ENCODE measurements around the gene CNTFR. TPM values are rescaled to one million over a fixed set of nuclear protein-coding genes. Genes with fewer than 3 reads are reported as not detected.

Gene CNTFR
- polyA plus RNA-seq, 10 donors, result 24.5 to 98.6 (median 54.8) TPM

DNA sequence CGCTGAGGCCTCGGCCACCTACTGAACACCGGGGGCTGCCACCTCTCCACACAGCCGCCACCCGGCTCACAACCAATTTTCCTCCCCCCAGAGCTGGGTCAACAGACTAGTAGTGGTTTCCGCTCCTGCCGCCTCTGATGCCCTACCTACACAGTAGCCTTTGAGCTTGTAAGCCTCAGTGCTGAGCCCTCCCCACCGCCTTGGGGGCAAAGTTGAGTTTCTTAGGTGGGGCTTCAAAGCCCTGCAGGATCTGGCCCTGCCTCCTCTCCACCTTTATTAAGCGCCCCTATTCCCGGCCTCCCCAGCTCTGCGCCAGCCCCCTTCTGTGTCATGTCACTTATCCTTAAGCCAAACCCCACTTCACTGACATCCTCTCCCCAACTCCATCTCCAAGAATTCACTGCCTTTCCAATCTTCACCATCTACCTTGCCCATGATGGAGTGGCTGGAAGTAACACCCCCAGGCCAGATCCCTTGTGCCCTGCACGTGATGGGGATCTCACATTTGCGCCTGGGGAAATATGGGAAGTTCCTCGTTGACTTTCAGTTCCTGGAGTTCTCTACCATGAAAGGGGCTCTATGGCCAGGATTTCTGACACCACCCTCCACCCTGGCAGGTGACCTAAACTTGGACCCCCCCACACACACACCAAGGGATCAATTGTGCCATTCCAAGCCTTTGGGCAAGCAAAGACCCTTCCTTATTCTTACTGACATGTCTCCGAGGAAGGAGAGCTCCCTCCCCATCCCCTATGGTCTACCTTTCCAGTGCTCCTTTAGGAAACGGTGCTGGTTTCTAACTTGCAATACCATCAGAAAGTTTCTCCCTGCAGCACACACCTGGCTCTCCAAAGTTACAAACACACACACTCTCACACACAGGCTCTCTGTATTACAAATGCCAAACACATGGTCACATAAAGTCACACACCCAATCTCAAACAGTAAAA, 2.7 kb upstream of the CNTFR start:
- no peak for DNase-seq

DNA sequence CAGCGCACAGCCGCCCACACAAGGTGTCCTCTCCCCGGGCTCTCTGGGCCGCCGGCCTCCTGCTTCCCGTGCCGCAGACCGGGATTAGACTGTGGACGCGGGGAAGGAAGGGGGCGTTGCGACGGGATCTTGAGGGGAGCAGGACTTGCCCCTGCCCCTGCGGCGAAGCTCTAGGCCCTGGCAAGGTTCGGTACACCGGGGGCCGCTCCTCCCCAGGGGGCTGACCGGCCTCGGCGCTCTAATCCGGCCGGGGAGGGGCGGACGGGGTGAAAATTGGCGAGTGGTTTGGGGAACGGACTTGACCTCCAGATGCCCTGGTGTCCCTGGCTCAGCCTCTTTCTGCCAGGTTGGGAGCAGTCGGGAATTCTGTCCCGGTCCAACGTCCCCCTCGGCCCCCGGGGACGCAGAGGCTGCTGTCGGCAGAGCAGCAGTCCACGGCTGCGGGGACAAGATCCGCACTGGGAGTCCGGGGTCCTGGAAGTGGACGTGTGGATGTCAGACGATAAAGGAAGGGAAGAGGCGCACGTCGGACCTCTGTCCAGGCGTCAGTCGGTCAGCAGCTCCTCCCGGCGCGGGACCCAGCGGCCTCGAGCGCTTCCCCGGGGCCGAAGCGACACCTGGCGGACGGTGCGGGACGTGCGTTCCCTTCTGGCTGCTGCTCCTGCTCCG, 1.9 kb upstream of the CNTFR start:
- DNase-seq, result peak; percentile 74 to 95 (median 92)

DNA sequence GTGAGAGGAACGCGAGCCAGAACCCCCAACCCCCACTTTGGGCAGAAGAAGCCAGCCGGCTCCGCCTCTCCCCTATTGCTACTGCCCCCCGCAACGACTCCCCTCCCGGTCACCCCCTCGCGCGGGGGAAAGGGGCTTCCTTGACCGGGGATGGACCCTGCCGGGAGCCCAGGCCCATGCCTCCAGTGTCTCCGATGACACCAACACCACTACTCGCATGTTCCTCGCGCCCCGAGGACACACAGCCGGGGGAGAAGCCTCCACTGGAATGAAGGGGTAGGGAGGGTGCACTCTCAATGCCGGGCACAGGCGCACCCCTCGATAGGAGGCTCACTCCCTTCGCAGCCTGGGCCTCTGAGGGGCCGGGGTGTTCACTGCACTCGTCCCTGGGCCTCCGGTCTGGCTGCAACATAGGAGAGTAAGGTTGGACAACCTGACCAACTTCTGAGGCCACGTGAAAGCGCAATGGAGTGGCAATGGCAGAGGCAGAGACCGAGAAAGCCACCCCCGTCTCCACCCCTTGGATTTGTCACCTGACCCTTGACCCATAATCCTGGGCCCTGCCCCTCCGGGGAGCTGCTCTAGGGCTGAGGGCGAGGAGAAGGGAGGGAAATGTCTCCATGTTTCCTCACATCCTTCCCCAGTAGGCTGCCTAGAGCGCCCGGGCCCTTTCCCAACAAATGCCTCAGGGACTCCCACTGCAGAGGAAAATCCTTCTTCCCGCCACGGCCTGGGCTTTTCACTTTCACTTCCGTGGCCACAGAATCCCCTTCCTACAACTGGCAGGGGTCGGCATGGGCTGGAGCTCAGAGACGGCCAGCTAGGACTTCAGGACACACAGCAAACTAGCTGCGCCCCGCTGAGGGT, 1.1 kb upstream of the CNTFR start:
- peak in 1 of 3 donors; percentile 81 for DNase-seq

DNA sequence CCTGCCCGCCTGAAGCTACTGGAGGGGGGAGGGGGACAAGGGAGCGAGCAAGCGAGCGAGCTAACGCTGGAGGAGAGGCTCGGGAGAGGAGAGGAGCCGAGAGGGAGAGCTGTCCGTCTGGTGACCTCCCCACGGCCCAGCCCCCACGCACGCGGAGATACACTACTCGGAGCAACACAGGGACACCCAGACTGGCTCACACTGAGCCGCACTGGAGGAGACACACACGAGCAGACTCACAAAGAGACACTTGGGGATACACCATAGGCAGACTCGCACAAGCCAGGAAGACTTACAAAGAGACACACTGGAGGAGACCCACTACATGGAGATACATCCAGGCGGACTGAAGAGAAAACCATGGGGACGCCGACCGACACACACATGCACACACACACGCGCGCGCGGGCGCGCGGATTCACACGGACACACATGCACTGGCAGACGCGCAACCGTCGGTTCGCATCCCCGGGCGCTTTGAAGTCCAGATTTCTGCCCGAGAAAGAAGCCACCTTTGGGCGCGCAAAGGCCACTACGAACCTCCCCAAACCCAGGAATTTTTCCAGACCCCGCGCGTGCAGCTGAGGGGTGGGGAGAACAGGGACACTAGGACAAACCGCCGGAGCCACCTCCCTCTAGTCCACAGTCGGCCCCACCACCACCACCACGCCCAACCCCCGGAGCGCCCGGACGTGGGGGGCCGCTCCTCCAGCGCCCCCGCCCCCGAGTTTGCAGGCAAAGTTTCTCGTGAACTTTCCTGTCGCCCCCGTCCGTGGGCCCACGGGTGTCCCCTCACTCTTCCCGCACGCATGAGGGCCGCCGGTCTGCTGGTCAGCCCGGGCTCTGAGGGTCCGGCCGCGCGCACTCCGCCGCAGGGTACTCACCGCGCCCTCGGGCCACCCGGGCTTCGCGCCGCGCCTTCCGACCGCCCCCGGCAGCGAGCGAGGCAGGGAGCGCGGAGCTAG, 571 bp downstream of the CNTFR start:
- peak in 1 of 3 donors; percentile 76 for DNase-seq

DNA sequence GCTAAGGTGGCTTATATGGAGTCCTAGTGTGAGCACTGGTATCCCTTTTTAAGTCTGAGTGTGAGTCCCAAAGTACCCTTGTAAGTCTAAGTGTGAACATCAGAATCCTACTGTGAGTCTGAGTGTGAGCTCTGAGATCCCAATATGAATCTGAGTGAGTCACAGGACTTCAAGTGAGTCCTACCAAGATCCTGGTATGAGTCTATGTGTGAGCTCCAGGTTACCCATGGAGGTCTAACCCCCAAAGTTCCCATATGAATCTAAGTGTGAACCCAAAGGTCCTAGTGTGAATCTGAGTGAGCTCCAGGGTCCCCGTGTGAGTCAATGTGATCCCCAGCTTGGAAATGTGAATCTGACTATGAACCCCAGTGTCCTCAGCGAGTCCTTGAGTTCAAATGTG, 2.3 kb downstream of the CNTFR start:
- no peak for DNase-seq

DNA sequence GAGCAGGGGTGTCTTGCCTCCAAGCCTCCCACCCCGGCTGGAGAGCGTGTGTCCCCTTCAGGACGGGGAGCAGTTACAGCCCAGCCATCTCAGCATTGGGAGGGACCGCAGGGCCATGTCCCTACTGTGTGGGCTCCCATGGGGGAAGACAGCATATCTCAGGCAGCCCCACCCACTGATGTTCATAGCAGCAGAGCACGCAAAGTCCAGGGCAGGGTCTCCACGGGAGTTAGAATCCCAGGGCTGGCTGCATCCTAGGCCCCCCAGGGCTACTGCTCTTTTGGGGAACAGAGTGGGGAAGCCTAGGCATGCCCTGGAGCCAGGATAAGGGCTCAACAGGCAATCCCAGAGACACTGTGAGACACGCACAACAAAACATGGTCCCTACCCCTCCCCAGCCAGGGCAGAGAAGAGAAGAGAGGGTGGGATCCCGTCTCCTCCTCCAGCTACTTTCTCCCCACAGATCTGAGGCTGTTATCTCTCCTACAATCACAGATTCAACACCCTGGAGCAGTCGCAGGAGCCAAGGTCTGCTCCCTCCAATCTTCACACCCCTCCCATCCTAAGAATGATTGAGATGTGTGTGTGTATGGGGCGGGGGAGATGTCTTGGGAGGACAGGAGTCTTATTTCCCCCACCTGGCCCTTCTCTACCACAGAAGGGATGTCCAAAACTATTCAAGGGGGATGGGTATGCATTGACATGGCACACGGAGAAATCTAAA, 3.4 kb downstream of the CNTFR start:
- DNase-seq, result no peak

DNA sequence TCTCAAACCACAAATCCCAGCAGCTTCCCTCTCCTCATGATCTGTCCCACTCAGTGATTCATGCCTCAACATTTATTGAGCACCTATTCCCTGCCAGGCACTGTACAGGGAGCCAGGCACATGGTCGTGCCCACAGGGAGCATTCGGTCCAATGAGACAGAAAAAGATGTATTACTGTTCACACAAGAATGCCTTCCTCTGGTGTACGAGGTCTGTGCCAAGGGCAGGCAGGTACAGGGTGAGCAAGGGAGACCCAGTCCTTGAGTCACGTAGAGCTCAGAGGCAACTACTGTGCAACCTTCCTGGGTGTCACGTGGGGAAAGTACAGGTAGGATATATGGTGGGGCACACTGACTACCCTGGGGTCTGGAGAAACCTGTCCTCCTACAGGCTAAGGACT, 4.6 kb downstream of the CNTFR start:
- no peak for DNase-seq

DNA sequence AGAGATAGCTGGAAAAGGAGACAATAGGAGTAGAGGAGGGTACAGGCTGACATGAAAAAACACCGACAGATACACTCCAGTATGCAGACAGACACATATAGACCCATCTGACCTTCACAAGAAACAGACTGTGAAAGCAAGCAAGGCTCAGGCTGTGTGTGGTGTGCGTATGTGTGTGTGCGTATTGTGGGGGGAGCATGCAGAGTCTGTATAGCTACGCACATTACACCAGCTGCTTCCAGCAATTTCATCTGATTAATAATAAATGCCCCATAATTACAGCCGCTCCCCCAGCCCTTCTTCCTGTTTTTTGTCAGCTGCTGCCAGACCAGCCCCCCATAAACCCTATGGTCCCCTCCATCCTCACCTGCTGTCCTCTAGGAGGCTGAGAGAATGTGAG, 6.7 kb downstream of the CNTFR start:
- no peak for DNase-seq

DNA sequence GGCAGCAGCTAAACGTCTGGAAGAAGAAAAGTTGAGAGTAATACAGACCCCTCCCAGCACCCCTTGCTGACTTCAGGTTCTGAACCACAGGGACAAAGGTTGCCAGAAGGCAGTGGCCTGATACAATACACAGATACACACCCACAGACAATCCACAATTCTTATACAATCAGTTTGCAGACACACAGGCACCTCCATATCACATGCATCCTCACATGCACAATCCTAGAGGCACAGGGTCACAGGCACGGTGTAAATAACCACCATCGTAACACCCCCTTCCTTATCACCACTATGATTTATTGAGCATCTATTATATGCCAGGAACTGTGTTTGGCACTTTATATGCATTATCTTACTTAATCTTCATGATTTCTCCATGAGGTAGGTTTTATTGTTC, 8.2 kb downstream of the CNTFR start:
- DNase-seq, result no peak

DNA sequence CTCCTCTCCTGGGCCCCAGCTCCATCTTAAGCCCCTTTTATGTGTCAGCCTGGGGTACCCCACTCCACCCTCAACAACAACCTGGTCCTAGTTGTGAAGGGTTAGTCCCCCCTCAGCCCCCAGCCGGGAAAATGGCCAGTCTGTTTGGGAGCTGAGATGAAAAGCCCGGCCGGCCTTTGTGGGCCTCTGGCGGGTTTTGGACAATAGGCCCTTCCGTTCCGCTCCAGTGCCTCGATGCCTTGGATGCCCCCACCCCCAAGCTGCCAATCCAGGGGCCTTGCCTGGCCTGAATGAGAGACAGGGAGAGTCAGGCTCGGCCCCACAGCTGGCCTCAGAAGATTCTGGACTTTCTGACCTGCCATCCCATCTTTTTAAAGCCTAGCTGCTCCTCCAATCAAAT, 9.2 kb downstream of the CNTFR start:
- no peak for DNase-seq

DNA sequence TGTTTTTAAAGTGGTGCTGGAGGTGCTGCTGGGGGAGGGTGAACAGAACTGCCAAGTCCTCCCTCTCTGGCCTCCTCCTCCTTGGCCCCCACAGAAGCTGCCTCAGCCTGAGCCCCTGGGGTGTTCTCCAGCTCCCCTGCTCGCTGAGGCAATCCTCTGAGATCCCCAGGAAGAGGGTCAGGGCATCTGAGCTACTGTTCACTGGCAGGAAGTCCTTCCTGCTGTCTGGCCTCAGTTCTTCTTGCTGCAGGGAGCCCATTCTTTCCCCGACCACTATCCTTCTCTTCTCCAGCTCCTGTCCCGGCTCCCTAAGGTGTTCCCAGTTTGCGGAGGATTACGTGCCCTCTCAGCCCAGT, 9.7 kb downstream of the CNTFR start:
- no peak for DNase-seq

DNA sequence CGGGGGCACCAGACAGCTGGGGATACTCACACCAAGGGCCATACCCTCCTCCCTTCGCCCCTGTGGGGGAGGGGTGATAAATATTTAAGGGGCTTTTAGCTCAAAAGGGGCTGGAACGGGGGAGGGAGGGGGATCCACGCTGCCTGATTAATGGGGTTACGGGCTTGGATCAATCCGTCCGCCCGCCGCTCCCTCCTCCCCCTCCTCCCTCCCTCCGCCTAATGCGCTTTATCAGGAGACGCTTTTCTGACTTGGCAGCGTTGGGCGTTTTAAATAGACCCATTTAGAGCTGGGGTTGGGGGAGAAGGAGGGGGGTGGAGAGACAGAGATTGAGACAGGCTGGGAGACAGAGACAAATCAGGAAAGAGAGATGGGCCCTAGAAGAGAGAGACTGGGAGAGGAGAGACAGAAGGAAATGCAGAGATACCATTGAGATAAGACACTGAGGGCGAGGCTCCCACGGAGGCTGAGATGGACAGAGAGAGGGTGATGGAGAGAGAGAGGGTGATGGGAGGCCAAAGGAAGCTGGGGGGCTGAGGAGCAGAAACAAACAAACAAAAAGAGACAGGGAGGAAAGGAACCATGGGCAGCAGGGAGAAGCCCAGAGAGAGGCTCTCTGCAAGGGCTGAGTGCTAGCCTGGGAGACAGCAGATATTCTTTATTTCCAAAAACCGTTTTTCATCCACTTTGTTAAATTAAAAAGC, 10.3 kb downstream of the CNTFR start:
- peak in 1 of 3 donors; percentile 66 for DNase-seq

DNA sequence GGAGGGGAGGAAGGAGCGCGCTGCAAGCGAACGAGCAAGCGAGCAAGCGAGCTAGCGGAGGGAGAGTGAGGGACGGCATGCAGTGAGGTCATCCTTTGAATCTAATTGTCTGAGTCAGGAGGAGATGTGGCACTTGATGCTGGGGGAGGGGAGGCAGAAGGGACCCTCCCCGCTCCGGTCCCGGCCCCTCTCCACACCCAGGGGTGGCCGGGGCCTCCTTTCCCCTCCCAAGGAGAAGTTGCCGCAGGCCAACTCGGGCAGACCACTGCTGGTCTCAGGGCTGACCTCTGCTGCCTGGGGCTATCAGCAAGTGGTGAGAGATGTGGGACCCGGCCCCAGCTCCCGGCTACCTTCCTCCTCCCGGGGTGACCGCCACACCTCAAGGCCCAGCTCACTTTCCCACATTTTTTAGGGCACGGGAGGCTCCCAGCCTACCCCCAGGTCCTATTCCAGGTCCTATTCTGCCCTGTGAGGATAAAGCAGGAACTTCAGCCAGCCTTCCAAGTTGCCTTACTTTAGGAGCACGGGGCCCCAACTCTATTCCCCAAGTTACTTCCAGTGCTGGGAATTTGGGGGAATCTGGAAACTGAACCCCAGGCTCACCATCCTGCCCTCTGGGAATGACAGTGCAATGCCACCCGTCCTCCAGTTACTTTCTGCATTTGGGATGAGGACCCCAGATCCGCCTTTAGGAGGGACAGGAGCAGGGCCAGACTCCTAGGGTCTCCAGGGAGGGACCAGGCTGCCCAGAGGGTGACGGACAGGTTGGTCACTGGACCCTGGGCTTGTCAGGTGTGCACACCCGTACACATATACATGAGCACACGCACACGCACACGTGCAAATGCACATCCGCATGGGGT, 11.1 kb downstream of the CNTFR start:
- peak in 2 of 3 donors; percentile 77 to 91 for DNase-seq

DNA sequence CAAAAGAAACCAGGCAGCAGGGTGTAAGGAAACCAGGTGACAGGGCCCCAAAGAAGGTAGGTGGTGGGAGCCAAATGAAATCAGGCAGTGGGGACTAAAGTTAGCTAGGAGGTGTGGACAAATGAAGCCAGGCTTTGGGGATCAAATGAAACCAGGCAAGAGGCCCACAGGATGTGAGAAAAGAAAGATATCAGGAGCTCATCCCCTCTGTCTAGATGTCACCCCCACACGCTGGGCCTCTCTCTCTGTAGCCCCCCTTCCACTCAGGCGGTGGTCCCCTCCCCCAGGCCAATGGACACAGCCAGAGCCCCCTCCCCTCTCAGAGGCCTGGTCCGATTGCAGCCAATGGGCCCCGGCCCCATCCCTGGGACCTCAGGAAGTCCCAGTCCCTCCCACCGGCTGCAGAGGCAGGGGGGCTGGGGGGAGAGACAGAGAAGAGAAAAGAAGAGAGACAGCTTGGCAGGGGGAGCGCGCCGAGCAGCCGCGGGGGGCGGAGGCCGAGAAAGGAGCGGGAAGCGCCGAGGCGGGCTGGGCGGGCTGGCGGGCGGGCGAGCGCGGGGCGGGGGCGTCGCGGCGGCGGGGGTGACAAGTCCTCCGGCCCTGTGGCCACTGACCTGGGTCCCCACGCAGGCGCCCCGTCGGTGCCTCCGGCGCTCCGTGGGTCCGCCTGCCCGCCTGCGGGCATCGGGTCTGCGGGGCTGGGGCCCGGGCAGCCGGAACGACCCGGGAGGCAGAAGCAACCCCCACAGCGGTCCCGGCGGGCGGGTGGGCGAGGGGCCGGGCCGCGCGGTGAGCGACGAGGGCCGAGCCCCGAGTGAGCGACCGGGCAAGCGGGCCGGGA, 11.9 kb downstream of the CNTFR start:
- DNase-seq, result peak in 2 of 3 donors; percentile 87 to 96

DNA sequence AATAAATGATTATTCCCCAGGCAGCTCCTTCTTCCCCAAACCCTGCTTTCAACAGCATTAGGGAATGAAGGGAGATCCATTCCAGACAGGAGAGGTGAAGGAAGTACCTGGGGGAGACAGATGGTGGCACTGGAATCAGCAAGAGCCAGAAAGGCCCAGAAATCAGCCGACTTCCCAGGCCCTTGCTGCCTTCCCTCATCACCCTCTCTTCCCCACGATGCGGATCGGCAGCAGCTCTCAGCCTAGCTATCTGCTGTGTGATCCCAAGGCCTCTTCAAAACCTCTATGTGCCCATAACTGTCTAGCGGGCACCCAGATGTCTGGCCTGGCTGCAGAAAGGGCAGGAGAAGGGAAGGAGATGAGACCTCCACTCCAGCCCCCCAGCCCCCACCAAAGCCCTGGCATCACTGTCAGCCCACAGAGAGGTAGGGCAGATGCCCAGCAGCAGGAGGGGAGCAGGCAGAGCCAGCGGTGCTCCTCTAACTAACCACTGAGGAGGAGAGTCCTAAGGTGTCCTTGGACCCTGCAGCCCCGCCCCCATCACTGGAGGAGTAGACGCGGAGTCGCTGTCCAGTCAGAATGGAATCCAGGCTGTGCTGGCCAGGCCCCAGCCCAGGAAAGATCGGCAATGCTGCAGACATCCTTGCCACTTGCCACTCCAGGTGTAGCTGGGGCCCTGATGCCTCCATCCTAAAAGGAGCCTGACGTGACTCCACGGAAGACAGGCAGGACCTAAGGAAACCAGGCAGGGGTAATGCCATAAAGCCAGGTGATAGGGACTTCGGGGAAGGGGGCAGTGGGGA, 12.7 kb downstream of the CNTFR start:
- peak in 2 of 3 donors; percentile 53 to 81 for DNase-seq

DNA sequence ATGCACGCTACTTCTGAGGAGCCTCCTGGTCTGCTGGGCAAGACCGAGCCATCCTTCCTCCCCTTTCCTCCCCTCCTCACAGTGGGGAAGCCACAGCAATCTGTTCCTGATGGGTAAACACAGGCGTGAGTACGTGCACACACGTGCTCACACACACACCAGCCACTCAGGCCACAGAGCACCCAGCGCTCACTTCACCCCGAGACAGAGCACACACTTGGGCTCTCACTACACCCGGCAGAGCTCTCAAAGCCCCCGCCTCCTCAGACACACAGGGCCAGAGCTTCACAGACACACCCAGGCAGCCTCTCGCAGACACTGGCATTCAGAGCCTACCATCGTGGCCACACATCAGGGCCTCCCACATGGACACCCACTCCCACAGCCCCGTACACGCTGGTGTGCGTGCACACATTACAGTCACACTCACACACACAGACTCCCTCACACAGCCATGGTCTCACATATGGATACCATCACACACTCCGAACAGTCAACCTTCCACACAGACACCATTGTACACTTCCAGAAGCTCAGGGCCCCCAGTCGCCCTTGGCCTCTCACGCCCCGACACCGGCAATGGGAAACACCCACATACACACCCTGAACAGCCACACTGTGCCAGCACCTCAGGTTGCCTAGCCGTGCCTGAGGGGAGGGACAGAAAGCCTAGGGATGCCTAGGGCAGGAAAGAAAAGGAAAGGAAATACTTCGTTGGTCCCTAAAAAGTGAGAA, 13.5 kb downstream of the CNTFR start:
- peak in 1 of 3 donors; percentile 51 for DNase-seq

Data from muscle of back (tissue), 11 donors.